GM19468 (cell line): ENCODE measurements around the gene ADAMTS9.
"Not testable (repeated sequence)": the region's sequence is repeated elsewhere in the genome, so short reads cannot be mapped to it uniquely, and the experiment has no call there.

ENCODE experiments used
- ATAC-seq: cut with Tn5 transposase; IDR thresholded peaks from one replicate; pipeline ENCODE4 v1.9.1; 2021; ENCODE audit warnings: mild to moderate bottlenecking, moderate library complexity, moderate number of reproducible peaks; ENCODE audit not compliant: unreplicated experiment; ENCODE audit errors: extremely low read depth

Gene ADAMTS9

GRCh38 chr3:64551697-64552096, 136.1 kb downstream of the ADAMTS9 start:
- no peak for ATAC-seq

DNA sequence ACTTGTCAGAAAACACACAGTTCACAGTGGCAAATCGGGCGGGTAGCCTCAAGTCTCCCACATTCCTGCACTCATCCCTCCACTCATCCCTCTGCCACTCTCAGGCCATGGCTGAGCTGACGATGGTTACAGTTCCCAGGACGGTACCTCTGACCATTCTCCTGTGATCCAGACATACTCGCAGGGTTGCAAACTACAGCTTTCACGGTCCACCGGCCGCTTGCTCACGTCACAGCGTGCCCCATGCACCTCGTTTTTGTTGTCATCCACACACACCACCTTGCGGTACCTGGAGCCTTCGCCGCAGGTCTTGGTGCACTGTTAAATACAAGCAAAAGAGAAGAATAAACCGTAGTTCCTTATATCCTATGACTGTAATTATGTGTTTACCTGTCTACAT, 137.1 kb downstream of the ADAMTS9 start:
- ATAC-seq, result no peak

DNA sequence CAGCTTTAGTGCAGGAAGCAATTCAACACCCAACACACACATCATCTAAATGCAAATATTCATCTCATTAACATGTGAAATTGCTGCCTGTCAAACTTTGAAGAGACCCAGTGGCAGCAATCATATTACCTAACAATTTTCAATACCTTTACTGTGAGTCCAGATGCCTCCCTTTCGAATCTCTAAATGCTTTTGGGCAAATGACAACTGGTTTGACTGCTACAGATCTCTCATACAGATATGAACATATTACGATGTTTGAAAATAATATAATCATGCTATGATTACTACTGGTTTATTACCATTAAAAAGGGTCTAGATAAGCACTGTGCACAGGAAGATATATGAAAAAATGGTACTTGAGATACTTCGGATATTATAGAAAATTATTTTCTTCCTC, 137.9 kb downstream of the ADAMTS9 start:
- no peak for ATAC-seq

DNA sequence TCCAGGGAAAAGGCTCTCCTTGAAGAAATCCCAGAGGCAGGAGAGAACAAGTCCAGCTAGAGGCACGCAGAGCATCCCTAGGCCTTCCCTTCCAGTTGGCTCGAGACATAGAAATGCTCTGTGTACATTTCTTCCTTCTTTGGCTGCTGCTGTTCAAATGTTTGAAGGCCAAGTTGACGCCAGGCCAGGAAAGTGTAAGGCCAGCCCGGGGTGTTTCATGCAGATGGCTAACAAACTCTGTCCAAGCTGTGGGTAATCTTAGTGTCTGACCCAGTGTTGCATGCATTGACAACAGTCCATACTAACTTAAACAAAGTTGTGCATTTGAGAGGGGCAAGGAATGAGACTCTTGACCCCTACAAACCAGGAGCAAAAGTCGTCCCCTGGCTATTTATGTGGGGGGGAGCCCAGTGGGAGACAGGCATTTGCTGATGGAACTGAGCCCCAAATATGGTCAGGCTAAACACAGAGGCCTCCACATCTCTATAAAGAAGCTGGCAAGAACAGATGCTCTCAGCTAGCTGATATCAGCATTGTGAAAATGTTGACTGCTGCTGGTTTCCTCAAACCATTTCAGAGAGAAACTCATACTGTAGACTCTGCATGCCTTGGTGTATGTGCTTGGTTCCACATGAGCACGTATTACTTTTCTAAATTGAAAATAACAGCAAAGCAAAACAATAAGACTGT, 139.5 kb downstream of the ADAMTS9 start:
- no peak for ATAC-seq

DNA sequence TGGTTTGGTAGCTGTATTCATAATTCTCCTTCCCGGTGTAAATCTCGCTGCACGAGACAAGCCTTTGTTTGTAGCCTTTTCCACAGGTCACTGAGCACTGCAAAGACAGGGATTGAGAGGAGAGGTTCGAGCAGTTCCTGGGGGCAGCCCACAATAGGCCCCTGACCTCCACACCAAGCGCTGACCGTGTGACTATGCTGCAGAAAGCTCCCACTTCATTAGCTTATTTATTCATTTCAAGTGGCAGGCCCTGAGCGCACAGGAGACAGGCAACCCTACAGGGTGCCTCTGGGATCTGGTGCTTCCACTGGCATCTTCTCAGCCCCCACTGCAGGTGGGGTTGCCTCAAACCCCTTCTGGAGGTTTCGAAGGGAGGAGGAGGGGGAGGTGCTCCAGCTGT, 140.9 kb downstream of the ADAMTS9 start:
- no peak for ATAC-seq

GRCh38 chr3:64545239-64545638, 142.6 kb downstream of the ADAMTS9 start:
- ATAC-seq, result not testable (repeated sequence)

GRCh38 chr3:64541803-64542202, 146.0 kb downstream of the ADAMTS9 start:
- ATAC-seq, result no peak

DNA sequence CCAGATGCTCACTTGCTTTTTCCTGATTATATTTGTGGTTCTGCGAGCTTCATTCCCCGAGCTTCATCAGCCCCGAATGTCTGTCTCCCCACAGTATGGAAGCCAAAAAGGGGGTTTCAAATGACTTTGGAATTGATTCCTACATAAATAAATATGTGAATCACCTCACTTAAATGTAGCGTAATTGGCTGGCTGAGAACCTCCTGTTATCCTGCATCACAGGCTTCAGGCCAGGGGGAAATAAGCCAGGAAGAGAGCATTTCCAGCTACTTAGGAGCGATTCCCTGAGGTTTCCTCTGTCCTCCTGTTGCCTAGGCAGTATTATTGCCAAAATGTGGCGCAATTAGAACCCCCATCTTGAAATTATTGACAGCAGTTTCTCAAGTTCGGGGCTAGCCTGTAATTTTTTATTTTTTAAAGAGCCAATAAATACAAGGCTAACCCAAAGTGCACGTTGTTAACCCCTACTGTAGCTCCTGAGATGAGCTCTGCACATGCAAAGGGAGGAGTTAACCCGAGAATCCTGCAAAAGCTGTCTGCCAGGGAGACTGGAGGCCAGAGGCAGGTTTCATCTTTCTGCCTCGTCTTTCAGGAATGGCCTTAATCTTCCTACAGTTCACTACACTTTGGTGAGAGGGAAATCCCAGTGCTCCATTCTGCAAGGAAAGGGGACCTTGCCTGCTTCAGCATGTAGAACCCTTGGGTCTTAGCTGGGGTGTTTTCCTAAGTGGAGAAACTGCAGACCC, 148.2 kb downstream of the ADAMTS9 start:
- no peak for ATAC-seq

DNA sequence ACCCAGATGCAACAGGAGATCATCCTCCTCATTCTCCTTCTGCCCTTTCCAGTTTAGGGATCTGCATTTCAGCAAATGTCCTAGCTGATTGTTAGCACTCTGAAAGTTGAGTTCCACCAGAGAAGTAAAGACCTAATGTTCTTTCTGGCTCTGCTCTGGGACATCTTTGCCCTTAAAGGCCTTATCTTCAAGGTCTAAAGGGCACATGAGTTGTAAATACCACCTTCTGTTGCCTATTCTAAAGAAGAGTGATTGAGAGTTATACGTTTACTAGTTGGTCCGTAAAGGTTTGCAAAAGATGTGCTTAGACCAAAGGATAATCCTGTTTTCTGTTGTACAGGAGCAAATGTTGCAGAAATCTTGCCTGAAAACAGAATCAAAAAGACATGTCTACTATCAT, 151.6 kb downstream of the ADAMTS9 start:
- ATAC-seq, result no peak

- ATAC-seq, result peak; percentile 84
These were observed 154.0 kb downstream of the ADAMTS9 start for GRCh38 chr3:64533617-64534317.

GRCh38 chr3:64530434-64531049, 157.3 kb downstream of the ADAMTS9 start:
- ATAC-seq, result no peak

- no peak for ATAC-seq
These were observed 164.5 kb downstream of the ADAMTS9 start for GRCh38 chr3:64523324-64523723.

GRCh38 chr3:64520334-64520733, 167.5 kb downstream of the ADAMTS9 start:
- ATAC-seq, result no peak

DNA sequence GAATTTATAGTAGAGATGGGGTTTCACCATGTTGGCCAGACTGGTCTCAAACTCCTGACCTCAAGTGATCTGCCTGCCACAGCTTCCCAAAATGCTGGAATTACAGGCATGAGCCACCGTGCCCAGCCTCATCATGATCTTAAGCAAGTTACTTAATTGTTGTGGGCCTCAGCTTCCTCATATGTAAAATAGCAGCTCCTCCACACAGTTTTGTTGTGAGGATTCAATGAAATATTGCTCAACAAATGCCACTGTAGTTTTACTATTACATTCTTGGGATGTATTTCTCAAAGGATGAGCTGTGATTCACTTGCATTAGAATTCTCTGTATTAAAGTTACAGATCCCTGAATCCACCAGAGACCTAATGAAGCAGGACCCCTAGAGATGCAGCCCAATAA, 168.8 kb downstream of the ADAMTS9 start:
- ATAC-seq, result no peak

GRCh38 chr3:64518496-64518895, 169.3 kb downstream of the ADAMTS9 start:
- ATAC-seq, result no peak

DNA sequence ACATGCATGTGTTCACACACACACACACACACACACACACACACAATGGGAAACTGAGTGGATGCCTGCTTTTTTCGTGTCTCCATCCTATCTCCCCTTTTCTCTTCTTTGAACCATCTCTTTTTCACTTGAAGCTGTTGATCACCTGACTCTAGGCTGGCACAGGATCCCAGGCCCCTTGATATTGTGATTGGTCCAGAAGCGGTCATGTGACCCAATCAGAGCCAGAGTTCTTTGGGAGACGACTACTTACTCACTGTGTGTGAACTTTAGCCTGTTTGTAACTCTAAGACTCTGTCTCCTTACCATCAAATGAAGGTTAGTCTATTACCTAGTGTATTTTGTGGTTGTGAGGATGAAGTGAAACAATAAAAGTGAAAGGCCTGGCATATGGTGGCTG, 172.9 kb downstream of the ADAMTS9 start:
- ATAC-seq, result no peak

DNA sequence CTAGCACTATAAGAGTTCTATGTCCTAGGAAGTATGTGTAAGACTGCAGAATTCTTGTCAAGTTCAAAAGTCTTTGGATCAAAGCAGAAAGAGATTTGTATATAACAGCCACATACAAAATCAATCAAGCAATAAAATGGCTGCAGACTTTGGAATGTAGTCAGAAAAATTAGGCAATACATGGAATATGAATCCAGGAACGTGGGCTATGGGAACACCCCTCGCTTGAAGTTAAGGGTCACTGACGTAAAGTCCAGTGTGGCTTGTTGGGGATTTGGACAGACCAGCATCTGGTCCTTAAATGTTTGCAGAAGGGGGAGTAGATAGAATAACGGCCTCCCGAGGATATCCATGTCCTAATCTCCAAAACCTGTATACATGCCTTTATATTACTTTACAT, 178.6 kb downstream of the ADAMTS9 start:
- ATAC-seq, result no peak

- no peak for ATAC-seq
These were observed 179.7 kb downstream of the ADAMTS9 start for GRCh38 chr3:64508140-64508539.

DNA sequence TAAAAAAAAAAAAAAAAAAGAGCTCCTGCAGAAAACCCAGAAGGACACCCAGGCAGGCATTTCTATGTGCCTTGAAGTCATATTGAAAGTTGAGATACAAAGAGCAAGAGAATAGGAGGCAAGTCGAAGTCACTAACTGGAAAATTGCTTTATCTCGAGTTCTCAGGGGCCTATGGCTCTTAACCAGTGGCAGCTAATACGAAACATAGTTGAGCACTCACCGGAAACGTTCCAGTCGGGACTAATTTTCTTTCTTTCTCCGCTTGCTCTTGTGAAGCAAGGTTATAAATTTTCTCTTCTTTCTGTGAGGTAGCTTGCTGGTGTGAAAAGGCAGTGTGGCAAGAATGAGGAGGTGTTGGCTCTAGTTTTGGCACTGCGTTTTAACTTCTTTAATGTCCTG, 181.5 kb downstream of the ADAMTS9 start:
- no peak for ATAC-seq

GRCh38 chr3:64505419-64505818, 182.4 kb downstream of the ADAMTS9 start:
- no peak for ATAC-seq

DNA sequence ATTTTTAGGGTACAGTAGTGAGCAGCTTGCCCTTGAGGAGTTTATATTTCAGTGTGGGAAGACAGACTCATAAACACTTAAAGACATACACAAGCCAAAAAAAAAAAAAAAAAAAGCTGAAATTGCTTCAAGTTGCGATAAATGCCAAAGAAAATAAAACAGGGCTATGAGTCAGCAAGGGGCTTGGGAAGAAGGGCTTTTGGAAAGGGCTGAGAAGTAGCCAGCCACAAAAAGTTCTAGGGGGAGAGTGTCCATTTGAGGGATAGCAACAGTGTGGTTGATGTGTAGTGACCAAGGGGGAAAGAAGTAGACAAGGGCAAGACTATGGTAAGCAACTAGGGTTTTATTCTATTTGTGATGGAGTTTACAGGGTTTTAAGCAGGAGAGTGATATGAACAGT, 185.5 kb downstream of the ADAMTS9 start:
- no peak for ATAC-seq
